GM18505 (cell line): ENCODE data around the gene BID.

ENCODE experiments used
- ATAC-seq: cut with Tn5 transposase; IDR thresholded peaks from one replicate; pipeline ENCODE4 v1.9.1; 2021; ENCODE audit not compliant: unreplicated experiment
- POLR2A ChIP-seq: IDR thresholded peaks from 4 replicates; pipeline ENCODE4 v1.6.1; 2011; ENCODE audit warnings: borderline replicate concordance; ENCODE audit not compliant: insufficient read depth, insufficient read length; ENCODE audit errors: extremely low read depth

The BID gene

DNA sequence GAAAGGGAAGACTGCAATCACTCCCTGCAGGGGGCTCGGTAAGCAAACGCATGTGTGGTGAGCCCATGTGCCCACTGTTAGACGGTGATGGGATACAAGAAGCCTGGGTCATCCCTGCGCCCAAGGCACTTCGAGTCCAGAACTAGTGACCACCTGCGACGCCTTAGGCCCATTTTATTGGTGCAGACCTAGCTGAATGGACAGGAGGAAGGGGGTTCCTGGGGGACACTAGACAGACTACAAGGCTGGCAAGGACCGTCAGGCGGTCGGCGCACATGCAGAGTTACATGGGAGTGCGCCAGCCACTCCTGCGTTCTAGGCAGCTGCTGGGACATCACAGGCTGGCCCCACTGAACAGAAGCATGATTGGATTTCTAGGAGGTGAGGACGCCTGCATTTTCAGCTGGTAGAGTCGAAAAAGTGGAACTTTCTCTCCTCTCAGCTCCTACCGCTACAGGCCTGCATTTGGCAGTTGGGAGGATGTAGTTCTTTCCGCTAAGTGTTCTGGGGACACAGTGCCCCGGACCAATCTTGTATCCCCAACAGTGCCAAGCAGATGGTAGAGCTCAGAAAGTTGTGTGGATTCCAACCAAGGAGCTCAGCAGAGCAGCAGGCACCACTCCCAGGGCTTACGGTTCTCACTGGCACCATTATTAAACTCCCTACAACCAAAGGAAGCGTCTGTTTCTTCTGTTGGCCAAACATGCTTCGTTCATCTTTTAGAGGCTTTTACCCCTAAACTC lies 35.7 kb downstream of the BID start:
- no peak for ATAC-seq
- TF ChIP-seq POLR2A, result no peak

DNA sequence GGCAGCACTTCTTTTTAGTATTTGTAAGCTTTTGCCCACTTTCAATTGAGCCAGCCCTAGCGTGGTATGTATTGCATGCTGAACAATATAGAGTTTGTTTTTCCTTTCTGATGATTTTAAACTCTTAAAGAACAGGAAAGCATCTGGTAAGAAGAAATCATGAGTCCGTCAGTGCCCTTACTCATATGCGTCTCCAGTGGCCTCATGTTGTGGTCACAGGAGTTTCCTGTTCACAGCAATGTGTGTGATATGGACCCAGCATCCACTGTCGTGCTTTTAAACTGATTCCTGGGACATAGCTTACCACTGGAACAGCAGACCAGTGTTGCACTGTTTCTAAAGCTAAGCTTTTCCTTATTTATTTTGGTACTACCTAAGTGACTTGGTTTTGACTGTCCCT lies 40.1 kb downstream of the BID start:
- TF ChIP-seq POLR2A, result no peak
- no peak for ATAC-seq

GRCh38 chr22:17733466-17733865 lies 40.8 kb downstream of the BID start:
- TF ChIP-seq POLR2A, result no peak
- no peak for ATAC-seq

- no peak for TF ChIP-seq POLR2A
- no peak for ATAC-seq
Observed at GRCh38 chr22:17732251-17732854, 41.9 kb downstream of the BID start.

DNA sequence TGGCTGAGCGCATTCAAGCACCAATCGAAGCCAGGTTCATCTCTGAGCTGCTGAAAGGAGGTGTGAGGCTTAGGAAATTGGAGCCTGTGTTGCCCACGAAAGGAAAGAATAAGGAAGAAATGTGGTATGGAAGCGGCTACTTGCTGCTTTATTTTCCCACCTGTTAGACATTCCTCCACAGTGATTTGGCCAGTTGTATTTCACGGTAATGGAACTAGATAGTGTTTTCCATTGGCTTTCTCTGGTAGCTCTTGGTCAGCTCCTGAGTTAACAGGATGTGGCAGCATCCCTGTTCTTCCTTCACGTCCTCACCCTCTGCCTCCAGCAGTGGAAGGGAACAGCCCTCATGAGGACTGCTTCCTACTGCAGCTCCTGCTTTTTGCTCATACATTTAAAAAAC lies 44.7 kb downstream of the BID start:
- ATAC-seq, result no peak
- no peak for TF ChIP-seq POLR2A

GRCh38 chr22:17728786-17729185 lies 45.5 kb downstream of the BID start:
- no peak for ATAC-seq
- no peak for TF ChIP-seq POLR2A

GRCh38 chr22:17726928-17727897 lies 47.1 kb downstream of the BID start:
- no peak for TF ChIP-seq POLR2A
- no peak for ATAC-seq

- ATAC-seq, result no peak
Observed at GRCh38 chr22:17726006-17726927, 48.0 kb downstream of the BID start.

DNA sequence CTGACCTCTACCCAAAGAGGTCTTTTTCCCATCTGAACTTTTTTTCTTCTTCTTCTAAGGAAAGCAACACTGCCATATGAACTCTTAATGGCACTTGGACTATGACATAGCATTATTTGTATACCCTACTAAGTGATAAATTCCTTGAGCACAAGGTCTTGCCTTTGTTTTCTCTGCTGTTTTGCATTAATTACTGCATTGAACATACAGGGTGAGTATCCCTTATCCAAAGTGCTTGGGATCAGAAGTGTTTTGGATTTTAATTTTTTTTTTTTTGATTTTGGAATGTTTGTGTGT lies 48.8 kb downstream of the BID start:
- no peak for TF ChIP-seq POLR2A
- ATAC-seq, result no peak

More at GRCh38 chr22:17726006-17726927, 48.0 kb downstream of the BID start:
- TF ChIP-seq POLR2A, result no peak

- ATAC-seq, result no peak
- no peak for TF ChIP-seq POLR2A
Observed at GRCh38 chr22:17724678-17725499, 49.4 kb downstream of the BID start.

DNA sequence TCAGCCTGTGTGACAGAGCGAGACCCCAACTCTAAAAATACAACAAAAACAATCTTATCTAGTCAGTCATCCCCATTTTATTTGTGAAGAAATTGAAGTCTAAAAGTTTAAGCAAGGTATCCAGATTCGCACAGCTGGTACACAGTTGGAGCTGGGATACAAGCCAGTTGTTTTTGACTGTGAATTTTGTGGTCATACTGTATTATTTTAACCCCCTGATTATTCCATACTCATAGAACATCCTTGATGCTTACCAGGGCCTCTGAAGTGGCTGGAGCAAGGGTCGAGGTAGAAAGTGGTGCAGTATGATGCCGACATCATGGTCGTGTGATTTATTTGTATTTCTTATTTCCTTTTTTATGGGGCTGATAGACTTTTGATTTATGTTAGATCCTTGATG lies 50.0 kb downstream of the BID start:
- ATAC-seq, result no peak
- TF ChIP-seq POLR2A, result no peak

DNA sequence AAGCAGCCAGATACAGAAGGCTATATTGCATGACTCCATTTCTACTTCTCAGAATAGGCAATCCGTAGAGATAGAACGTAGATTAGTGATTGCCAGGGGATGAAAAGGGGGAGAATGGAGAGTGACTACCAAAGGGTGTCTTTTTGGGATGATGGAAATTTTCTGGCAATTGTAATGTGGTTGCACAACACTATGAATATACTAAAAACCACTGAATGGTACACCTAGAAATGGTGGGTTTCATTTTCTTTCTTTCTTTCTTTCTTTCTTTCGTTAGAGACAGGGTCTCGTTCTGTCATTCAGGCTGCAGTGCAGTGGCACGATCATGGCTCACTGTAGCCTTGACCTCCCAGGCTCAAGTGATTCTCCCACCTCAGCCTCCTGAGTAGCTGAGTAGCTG lies 54.4 kb downstream of the BID start:
- no peak for ATAC-seq
- no peak for TF ChIP-seq POLR2A
